Adrenal gland (tissue), 5 donors: ENCODE measurements around the gene LTC4S.

Experiments used
- CTCF ChIP-seq, 6 experiments: fragments of 450-650 bp in 4 of 6; fragments of 200-600 bp in 2 of 6; sonication (generic) in 1 of 6; IDR thresholded peaks; 1 replicate in 5 of 6; 2 replicates in 1 of 6; pipeline versions ENCODE4 v1.5.1 to v1.8.0; 2016 to 2021; ENCODE audit warnings: antibody characterized with exemption in 6 of 6, mild to moderate bottlenecking in 2 of 6, moderate library complexity in 1 of 6
- POLR2A ChIP-seq, 2 donors: fragments of 450-650 bp; IDR thresholded peaks; one replicate each; pipeline ENCODE4 v1.6.1; 2017; ENCODE audit warnings: antibody characterized with exemption in 2 of 2, mild to moderate bottlenecking in 2 of 2, moderate library complexity in 1 of 2
- donor health status: DM: no; HTN: no; CAD: no.

- TF ChIP-seq CTCF (IDR thresholded peaks at IDR 0.05) = no peak
- TF ChIP-seq POLR2A (IDR thresholded peaks at IDR 0.05) = no peak
Measured at GRCh38 chr5:179816796-179817469, 23.1 kb downstream of the LTC4S start.
